Naive thymus-derived CD8-positive, alpha-beta T cell (primary cell): ENCODE measurements around the gene TMEM273. TPM values are rescaled to one million over a fixed set of nuclear protein-coding genes. Genes with fewer than 3 reads are reported as not detected.

Experiments used
- ATAC-seq, 2 donors: fragments of 150-1000 bp; cut with Tn5 transposase in 1 of 2; sonication (Bioruptor Pico), chemical (Tn5 transposase) in 1 of 2; 1 replicate in 1 of 2; 2 replicates in 1 of 2; pipeline ENCODE4 v1.10.0; 2021; ENCODE audit warnings: mild to moderate bottlenecking in 2 of 2, moderate library complexity in 2 of 2
- POLR2A ChIA-PET: fragments of 350-600 bp; sonication (Branson Sonifier 250); formaldehyde crosslinking; loops from one replicate; lab custom pipeline; 2021; ENCODE audit warnings: antibody characterized with exemption; lab: Charles Lee
- DNase-seq, 10 donors: peaks; one replicate each; pipeline versions ENCODE4 v3.0.0 to v3.0.0-alpha.2; 2020 to 2022
- H3K27ac Mint-ChIP-seq, 10 donors: one replicate each; pipeline ENCODE4 v1.8.0; 2020 to 2022; ENCODE audit warnings: mild to moderate bottlenecking in 10 of 10, mixed read lengths in 10 of 10, moderate library complexity in 4 of 10, inconsistent platforms in 1 of 10
- H3K27me3 Mint-ChIP-seq, 5 donors: one replicate each; pipeline ENCODE4 v1.8.0; 2021 to 2022; ENCODE audit warnings: mixed read lengths in 5 of 5
- H3K36me3 Mint-ChIP-seq, 3 donors: one replicate each; pipeline ENCODE4 v1.8.0; 2020 to 2022; ENCODE audit warnings: mixed read lengths in 3 of 3, mild to moderate bottlenecking in 2 of 3, inconsistent platforms in 1 of 3
- H3K4me1 Mint-ChIP-seq, 4 donors: one replicate each; pipeline ENCODE4 v1.8.0; 2021 to 2022; ENCODE audit warnings: mixed read lengths in 4 of 4
- H3K4me3 Mint-ChIP-seq, 10 donors: one replicate each; pipeline ENCODE4 v1.8.0; 2020 to 2022; ENCODE audit warnings: mild to moderate bottlenecking in 10 of 10, mixed read lengths in 10 of 10, moderate library complexity in 6 of 10, inconsistent platforms in 1 of 10
- H3K9me3 Mint-ChIP-seq, 9 donors: one replicate each; pipeline ENCODE4 v1.8.0; 2020 to 2022; ENCODE audit warnings: mixed read lengths in 9 of 9, mild to moderate bottlenecking in 3 of 9, inconsistent platforms in 1 of 9, moderate library complexity in 1 of 9
- polyA plus RNA-seq, 3 donors: library from polyadenylated mRNA; unstranded; fragments of 300-500 nt; fragmentation: Illumina TruSeq; gene quantifications; one replicate each; pipeline ENCODE4 v1.2.3, GENCODE V29; 2021
- total RNA-seq, 8 experiments: library from RNA in 2 of 8; stranded (reverse) in 2 of 8; gene quantifications; one replicate each; pipeline ENCODE4 v1.2.3 and lab custom pipeline; 2021 to 2026

The TMEM273 gene
- total and polyA plus RNA-seq, 5 experiments from 2014 or later = 0.23 to 3.5 (median 0.83) TPM; not detected in 2

GRCh38 chr10:49153971-49154370 lies 34.2 kb downstream of the TMEM273 start:
- no peak overlapping the region for H3K4me3 Mint-ChIP-seq
- H3K27me3 Mint-ChIP-seq = peaks cover 6 to 14% (median 9%) of the 10 kb centered on the region in 5 donors
- peaks cover 0 to 3% (median 0%) of the 10 kb centered on the region in 9 donors for H3K9me3 Mint-ChIP-seq
- no peak for DNase-seq
- no peak for ATAC-seq
- POLR2A ChIA-PET = no interaction called here
- H3K27ac Mint-ChIP-seq = no peak overlapping the region
- H3K36me3 Mint-ChIP-seq = no peaks in the 10 kb centered on the region
- peaks cover 0 to 16% (median 1%) of the 10 kb centered on the region in 4 donors for H3K4me1 Mint-ChIP-seq

- Mint-ChIP-seq H3K36me3 (peaks cover 0 to 4% (median 2%) of the 10 kb centered on the region in 3 donors), H3K9me3 (peaks cover 0 to 8% (median 5%) of the 10 kb centered on the region in 9 donors), H3K4me3 (no peak overlapping the region), H3K4me1 (peaks cover 0 to 12% (median 1%) of the 10 kb centered on the region in 4 donors), H3K27ac (no peak overlapping the region), H3K27me3 (peaks cover 8 to 15% (median 9%) of the 10 kb centered on the region in 5 donors)
- no peak for ATAC-seq
- DNase-seq = no peak
- POLR2A ChIA-PET = no interaction called here
These were observed 35.1 kb downstream of the TMEM273 start for GRCh38 chr10:49153115-49153514.

GRCh38 chr10:49152663-49153062 lies 35.5 kb downstream of the TMEM273 start:
- Mint-ChIP-seq H3K27me3 (peaks cover 8 to 16% (median 9%) of the 10 kb centered on the region in 5 donors), H3K27ac (no peak overlapping the region), H3K4me1 (peaks cover 0 to 11% (median 1%) of the 10 kb centered on the region in 4 donors), H3K9me3 (peaks cover 0 to 11% (median 6%) of the 10 kb centered on the region in 9 donors), H3K4me3 (no peak overlapping the region), H3K36me3 (peaks cover 0 to 5% (median 3%) of the 10 kb centered on the region in 3 donors)
- no peak for DNase-seq
- no peak for ATAC-seq
- POLR2A ChIA-PET = no interaction called here

GRCh38 chr10:49152037-49152436 lies 36.2 kb downstream of the TMEM273 start:
- H3K4me3 Mint-ChIP-seq = no peak overlapping the region
- peaks cover 3 to 15% (median 8%) of the 10 kb centered on the region in 5 donors for H3K27me3 Mint-ChIP-seq
- POLR2A ChIA-PET = no interaction called here
- H3K4me1 Mint-ChIP-seq = peaks cover 0 to 4% (median 1%) of the 10 kb centered on the region in 4 donors
- DNase-seq = no peak
- H3K27ac Mint-ChIP-seq = no peak overlapping the region
- no peak for ATAC-seq
- H3K9me3 Mint-ChIP-seq = peaks cover 0 to 16% (median 8%) of the 10 kb centered on the region in 9 donors
- peaks cover 0 to 5% (median 3%) of the 10 kb centered on the region in 3 donors for H3K36me3 Mint-ChIP-seq

GRCh38 chr10:49151481-49151880 lies 36.7 kb downstream of the TMEM273 start:
- Mint-ChIP-seq H3K27ac (no peak overlapping the region), H3K9me3 (peaks cover 0 to 17% (median 9%) of the 10 kb centered on the region in 9 donors), H3K36me3 (peaks cover 0 to 5% (median 3%) of the 10 kb centered on the region in 3 donors), H3K4me3 (no peak overlapping the region), H3K4me1 (peaks cover 0 to under 1% (median under 1%) of the 10 kb centered on the region in 4 donors), H3K27me3 (peaks cover 0 to 14% (median 8%) of the 10 kb centered on the region in 5 donors)
- DNase-seq (no peak), ATAC-seq (no peak)
- POLR2A ChIA-PET = no interaction called here

GRCh38 chr10:49151025-49151445 lies 37.2 kb downstream of the TMEM273 start:
- peaks cover 0 to 13% (median 7%) of the 10 kb centered on the region in 5 donors for H3K27me3 Mint-ChIP-seq
- POLR2A ChIA-PET = no interaction called here
- H3K27ac Mint-ChIP-seq = no peak overlapping the region
- H3K36me3 Mint-ChIP-seq = peaks cover 0 to 5% (median 3%) of the 10 kb centered on the region in 3 donors
- DNase-seq (no peak), ATAC-seq (no peak)
- H3K9me3 Mint-ChIP-seq = peaks cover 0 to 17% (median 9%) of the 10 kb centered on the region in 9 donors
- H3K4me3 Mint-ChIP-seq = no peak overlapping the region
- H3K4me1 Mint-ChIP-seq = no peaks in the 10 kb centered on the region

GRCh38 chr10:49150426-49150825 lies 37.8 kb downstream of the TMEM273 start:
- DNase-seq (no peak), ATAC-seq (no peak)
- H3K4me3 Mint-ChIP-seq = no peak overlapping the region
- peaks cover 0 to 5% (median 3%) of the 10 kb centered on the region in 3 donors for H3K36me3 Mint-ChIP-seq
- POLR2A ChIA-PET = no interaction called here
- peaks cover 0 to 17% (median 9%) of the 10 kb centered on the region in 9 donors for H3K9me3 Mint-ChIP-seq
- peaks cover 0 to 13% (median 7%) of the 10 kb centered on the region in 5 donors for H3K27me3 Mint-ChIP-seq
- no peak overlapping the region for H3K27ac Mint-ChIP-seq
- no peaks in the 10 kb centered on the region for H3K4me1 Mint-ChIP-seq

GRCh38 chr10:49149881-49150280 lies 38.3 kb downstream of the TMEM273 start:
- no peaks in the 10 kb centered on the region for H3K4me1 Mint-ChIP-seq
- H3K36me3 Mint-ChIP-seq = peaks cover 0 to 5% (median 3%) of the 10 kb centered on the region in 3 donors
- H3K4me3 Mint-ChIP-seq = no peak overlapping the region
- peaks cover 0 to 17% (median 9%) of the 10 kb centered on the region in 9 donors for H3K9me3 Mint-ChIP-seq
- POLR2A ChIA-PET = no interaction called here
- ATAC-seq (no peak), DNase-seq (no peak)
- no peak overlapping the region for H3K27ac Mint-ChIP-seq
- peaks cover 0 to 13% (median 7%) of the 10 kb centered on the region in 5 donors for H3K27me3 Mint-ChIP-seq

- Mint-ChIP-seq H3K4me1 (no peaks in the 10 kb centered on the region), H3K27ac (no peak overlapping the region), H3K27me3 (peaks cover 0 to 5% (median 2%) of the 10 kb centered on the region in 5 donors), H3K9me3 (peaks cover 0 to 17% (median 9%) of the 10 kb centered on the region in 9 donors), H3K4me3 (no peak overlapping the region), H3K36me3 (peaks cover 0 to 5% (median 3%) of the 10 kb centered on the region in 3 donors)
- DNase-seq (no peak), ATAC-seq (no peak)
- POLR2A ChIA-PET = no interaction called here
These were observed 44.0 kb downstream of the TMEM273 start for GRCh38 chr10:49144058-49144720.

- Mint-ChIP-seq H3K9me3 (peaks cover 0 to 13% (median 6%) of the 10 kb centered on the region in 9 donors), H3K4me3 (no peak overlapping the region), H3K27me3 (peaks cover 0 to 4% (median 2%) of the 10 kb centered on the region in 5 donors), H3K27ac (no peak overlapping the region), H3K4me1 (no peaks in the 10 kb centered on the region), H3K36me3 (peaks cover 0 to 2% (median 2%) of the 10 kb centered on the region in 3 donors)
- DNase-seq = no peak
- ATAC-seq = no peak
- POLR2A ChIA-PET = no interaction called here
These were observed 44.9 kb downstream of the TMEM273 start for GRCh38 chr10:49143249-49143648.

GRCh38 chr10:49141541-49142332 lies 46.5 kb downstream of the TMEM273 start:
- POLR2A ChIA-PET = no interaction called here
- H3K4me3 Mint-ChIP-seq = no peak overlapping the region
- no peaks in the 10 kb centered on the region for H3K36me3 Mint-ChIP-seq
- ATAC-seq (no peak), DNase-seq (no peak)
- peaks cover 0 to 5% (median 0%) of the 10 kb centered on the region in 9 donors for H3K9me3 Mint-ChIP-seq
- peaks cover 0 to 3% (median 0%) of the 10 kb centered on the region in 5 donors for H3K27me3 Mint-ChIP-seq
- H3K4me1 Mint-ChIP-seq = no peaks in the 10 kb centered on the region
- no peak overlapping the region for H3K27ac Mint-ChIP-seq

GRCh38 chr10:49140304-49141177 lies 47.6 kb downstream of the TMEM273 start:
- Mint-ChIP-seq H3K27me3 (peaks cover 0 to 4% (median 2%) of the 10 kb centered on the region in 5 donors), H3K9me3 (peaks cover 0 to 6% (median 0%) of the 10 kb centered on the region in 9 donors), H3K4me3 (no peak overlapping the region), H3K36me3 (no peaks in the 10 kb centered on the region), H3K27ac (no peak overlapping the region), H3K4me1 (peaks cover 0 to 7% (median 0%) of the 10 kb centered on the region in 4 donors)
- POLR2A ChIA-PET = no interaction called here
- ATAC-seq = no peak
- DNase-seq = no peak
